ENCODE measurements around the gene TMC4. TPM values are rescaled to one million over a fixed set of nuclear protein-coding genes. Genes with fewer than 3 reads are reported as not detected.

The TMC4 gene
- total RNA-seq, 1 donor from 2014 or later, result not detected

- peak; percentile 100 for FAIRE-seq
- DNase-seq (ENCODE audit: low spot score in 2 of 2), result peak; percentile 100
Measured at GRCh38 chr19:54136864-54137698, 35.9 kb downstream of the TMC4 start.

GRCh38 chr19:54136086-54136863 is 36.7 kb downstream of the TMC4 start:
- no peak for DNase-seq (ENCODE audit: low spot score in 2 of 2)
- FAIRE-seq, result no peak

GRCh38 chr19:54133957-54134590 is 38.9 kb downstream of the TMC4 start:
- DNase-seq (ENCODE audit: low spot score in 2 of 2), result no peak
- FAIRE-seq, result no peak

GRCh38 chr19:54133312-54133956 is 39.5 kb downstream of the TMC4 start:
- no peak for FAIRE-seq
- no peak for DNase-seq (ENCODE audit: low spot score in 2 of 2)

GRCh38 chr19:54129617-54129996 is 43.4 kb downstream of the TMC4 start:
- DNase-seq (ENCODE audit: low spot score in 2 of 2), result no peak
- FAIRE-seq, result no peak

GRCh38 chr19:54128796-54129616 is 44.0 kb downstream of the TMC4 start:
- DNase-seq (ENCODE audit: low spot score in 2 of 2) (no peak), FAIRE-seq (no peak)

- DNase-seq (ENCODE audit: low spot score in 2 of 2) (no peak), FAIRE-seq (no peak)
Measured at GRCh38 chr19:54128441-54128725, 44.6 kb downstream of the TMC4 start.

- FAIRE-seq, result no peak
- no peak for DNase-seq (ENCODE audit: low spot score in 2 of 2)
Measured at GRCh38 chr19:54127688-54128440, 45.1 kb downstream of the TMC4 start.

- FAIRE-seq (no peak), DNase-seq (ENCODE audit: low spot score in 2 of 2) (no peak)
Measured at GRCh38 chr19:54125713-54126112, 47.2 kb downstream of the TMC4 start.

- FAIRE-seq (no peak), DNase-seq (ENCODE audit: low spot score in 2 of 2) (no peak)
Measured at GRCh38 chr19:54124393-54124792, 48.6 kb downstream of the TMC4 start.

- FAIRE-seq (no peak), DNase-seq (ENCODE audit: low spot score in 2 of 2) (no peak)
Measured at GRCh38 chr19:54123682-54124081, 49.3 kb downstream of the TMC4 start.

- DNase-seq (ENCODE audit: low spot score in 2 of 2), result no peak
- FAIRE-seq, result no peak
Measured at GRCh38 chr19:54121259-54121658, 51.7 kb downstream of the TMC4 start.

GRCh38 chr19:54115109-54116063 is 57.6 kb downstream of the TMC4 start, which contains the start of the genes PRPF31 and TFPT:
PRPF31 (plus strand) TSS chr19:54115754; CDS start chr19:54118279, 2,525 bp downstream.
TFPT (minus strand) TSS chr19:54115657; CDS start chr19:54115269, 388 bp downstream.
- no peak for FAIRE-seq
- peak; percentile 90 to 95 for DNase-seq (ENCODE audit: low spot score in 2 of 2)

- FAIRE-seq (no peak), DNase-seq (ENCODE audit: low spot score in 2 of 2) (no peak)
Measured at GRCh38 chr19:54114340-54115108, 58.4 kb downstream of the TMC4 start.
